ENCODE measurements around the gene SETD1B.
A peak's percentile ranks its signal among the peaks of the same experiment; 100 is the strongest.

The SETD1B gene

DNA sequence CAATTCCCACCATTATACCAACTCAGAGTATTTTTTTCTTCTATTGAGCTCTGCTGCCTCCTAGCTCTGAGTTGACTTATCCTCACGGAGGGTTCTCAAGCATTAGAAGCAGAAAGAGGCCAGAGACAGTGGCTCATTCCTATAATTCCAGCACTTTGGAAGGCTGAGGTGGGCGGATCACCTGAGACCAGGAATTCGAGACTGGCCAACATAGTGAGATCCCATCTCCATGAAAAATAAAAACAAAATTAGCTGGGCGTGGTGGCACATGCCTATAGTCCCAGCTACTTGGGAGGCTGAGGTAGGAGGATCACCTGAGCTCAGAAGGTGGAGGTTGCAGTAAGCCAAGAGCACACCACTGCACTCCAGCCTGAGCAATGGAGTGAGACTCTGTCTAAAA lies 33.9 kb downstream of the SETD1B start:
- H3K4me3 ChIP-seq (ENCODE audit: control insufficient read depth, low read depth, low read length), result no peak overlapping the region
- TF ChIP-seq, protein P1, sequence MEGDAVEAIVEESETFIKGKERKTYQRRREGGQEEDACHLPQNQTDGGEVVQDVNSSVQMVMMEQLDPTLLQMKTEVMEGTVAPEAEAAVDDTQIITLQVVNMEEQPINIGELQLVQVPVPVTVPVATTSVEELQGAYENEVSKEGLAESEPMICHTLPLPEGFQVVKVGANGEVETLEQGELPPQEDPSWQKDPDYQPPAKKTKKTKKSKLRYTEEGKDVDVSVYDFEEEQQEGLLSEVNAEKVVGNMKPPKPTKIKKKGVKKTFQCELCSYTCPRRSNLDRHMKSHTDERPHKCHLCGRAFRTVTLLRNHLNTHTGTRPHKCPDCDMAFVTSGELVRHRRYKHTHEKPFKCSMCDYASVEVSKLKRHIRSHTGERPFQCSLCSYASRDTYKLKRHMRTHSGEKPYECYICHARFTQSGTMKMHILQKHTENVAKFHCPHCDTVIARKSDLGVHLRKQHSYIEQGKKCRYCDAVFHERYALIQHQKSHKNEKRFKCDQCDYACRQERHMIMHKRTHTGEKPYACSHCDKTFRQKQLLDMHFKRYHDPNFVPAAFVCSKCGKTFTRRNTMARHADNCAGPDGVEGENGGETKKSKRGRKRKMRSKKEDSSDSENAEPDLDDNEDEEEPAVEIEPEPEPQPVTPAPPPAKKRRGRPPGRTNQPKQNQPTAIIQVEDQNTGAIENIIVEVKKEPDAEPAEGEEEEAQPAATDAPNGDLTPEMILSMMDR (conservative IDR thresholded peaks at IDR 0.05; ENCODE audit: control insufficient read depth, insufficient read depth, low read depth, low read length), result no peak
- no peak for DNase-seq (ENCODE audit: low read depth)

DNA sequence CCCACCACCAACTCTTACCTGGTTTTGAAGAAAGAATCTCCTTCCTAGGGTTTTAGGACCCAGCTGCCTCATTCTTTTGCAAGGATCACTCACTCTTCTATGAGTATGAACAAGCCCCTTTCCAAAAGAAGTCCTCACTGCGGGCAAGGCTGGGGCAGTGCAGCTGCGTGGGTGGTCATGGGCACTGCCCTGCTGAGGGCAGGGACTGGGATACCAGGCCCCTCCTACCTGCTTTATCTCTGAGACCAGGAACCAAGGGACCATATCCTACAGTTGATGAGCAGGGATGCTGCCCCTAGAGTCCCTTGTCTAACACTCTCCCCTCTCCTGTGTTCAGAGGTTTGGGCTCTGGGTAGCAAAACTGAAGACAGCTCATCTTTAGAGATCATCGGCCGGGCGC lies 34.3 kb downstream of the SETD1B start:
- no peak overlapping the region for H3K4me3 ChIP-seq (ENCODE audit: control insufficient read depth, low read depth, low read length)
- DNase-seq (ENCODE audit: low read depth), result no peak
- TF ChIP-seq, protein P1 (conservative IDR thresholded peaks at IDR 0.05; ENCODE audit: control insufficient read depth, insufficient read depth, low read depth, low read length), result no peak

DNA sequence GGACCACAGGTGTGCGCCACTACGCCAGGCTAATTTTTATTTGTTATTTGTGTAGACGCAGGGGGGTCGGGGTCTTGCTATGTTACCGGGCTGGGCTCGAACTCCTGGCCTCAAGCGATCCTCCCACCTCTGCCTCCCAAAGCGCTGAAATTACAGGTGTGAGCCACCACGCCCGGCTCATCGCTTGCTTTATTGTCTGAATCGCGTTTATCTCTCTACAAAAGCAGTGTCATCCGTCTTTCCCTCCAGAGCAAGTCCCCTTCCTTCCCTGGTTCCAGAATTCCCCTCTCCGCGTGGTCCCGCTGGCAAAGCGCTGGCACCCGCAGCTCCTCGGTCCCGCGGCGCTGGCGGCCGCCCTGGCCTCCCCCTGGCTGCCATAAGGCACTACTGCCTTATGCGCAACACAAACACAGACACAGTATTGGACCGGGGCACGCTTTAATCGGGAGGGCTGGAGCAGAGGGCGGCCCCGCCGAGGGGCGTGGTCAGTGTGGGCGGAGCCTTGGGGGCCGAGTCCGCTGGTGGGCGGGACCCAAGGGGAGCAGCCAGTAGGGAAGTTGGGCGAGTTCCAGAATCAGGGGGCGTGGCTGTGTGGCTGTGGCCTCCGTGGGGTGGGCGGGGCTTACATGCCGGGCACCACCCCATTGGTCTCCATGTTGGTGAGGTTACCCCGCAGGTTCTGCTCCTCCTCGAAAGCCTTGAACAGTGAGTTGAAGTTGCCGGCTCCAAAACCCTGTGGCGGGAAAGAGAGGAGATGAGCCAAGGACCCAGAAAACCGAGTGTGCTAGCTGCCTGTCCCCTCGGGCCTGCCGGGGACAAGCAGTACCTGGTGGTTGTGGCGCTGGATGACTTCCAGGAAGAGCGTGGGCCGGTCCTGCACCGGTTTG lies 35.5 kb downstream of the SETD1B start:
- peak; percentile 97 for DNase-seq (ENCODE audit: low read depth)
- peak overlapping the region; percentile 68 for H3K4me3 ChIP-seq (ENCODE audit: control insufficient read depth, low read depth, low read length)
- TF ChIP-seq, protein P1 (conservative IDR thresholded peaks at IDR 0.05; ENCODE audit: control insufficient read depth, insufficient read depth, low read depth, low read length), result no peak

DNA sequence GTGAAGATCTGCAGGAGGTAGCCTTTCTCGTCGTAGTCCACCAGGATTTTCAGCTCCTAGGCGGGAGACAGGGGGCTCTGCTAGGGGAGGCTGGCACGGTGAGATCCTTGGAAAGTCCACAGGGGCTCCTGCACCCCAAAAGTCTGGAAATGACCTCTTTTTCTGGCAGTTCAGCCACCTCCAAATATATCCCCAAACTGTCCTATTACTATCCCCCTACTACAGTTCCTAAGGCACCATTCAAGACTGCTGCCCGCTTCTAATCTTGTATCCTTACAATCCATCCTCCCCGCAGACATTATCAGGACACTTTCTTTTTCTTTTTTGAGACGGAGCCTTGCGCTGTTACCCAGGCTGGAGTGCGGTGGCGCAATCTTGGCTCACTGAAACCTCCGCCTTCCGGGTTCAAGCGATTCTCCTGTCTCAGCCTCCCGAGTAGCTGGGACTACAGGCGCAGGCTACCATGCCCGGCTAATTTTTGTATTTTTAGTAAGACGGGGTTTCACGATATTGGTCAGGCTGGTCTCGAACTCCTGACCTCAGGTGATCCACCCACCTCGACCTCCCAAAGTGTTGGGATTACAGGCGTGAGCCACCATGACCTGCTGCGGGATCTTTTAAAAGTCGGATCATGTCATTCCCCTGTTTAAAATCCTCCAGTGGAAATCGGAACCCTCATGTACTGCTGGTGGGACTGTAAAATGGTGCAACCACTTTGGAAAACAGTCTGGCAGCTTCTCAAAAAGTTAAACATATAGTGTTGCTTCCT lies 36.4 kb downstream of the SETD1B start:
- no peak for DNase-seq (ENCODE audit: low read depth)
- TF ChIP-seq, protein P1 (conservative IDR thresholded peaks at IDR 0.05; ENCODE audit: control insufficient read depth, insufficient read depth, low read depth, low read length), result no peak

DNA sequence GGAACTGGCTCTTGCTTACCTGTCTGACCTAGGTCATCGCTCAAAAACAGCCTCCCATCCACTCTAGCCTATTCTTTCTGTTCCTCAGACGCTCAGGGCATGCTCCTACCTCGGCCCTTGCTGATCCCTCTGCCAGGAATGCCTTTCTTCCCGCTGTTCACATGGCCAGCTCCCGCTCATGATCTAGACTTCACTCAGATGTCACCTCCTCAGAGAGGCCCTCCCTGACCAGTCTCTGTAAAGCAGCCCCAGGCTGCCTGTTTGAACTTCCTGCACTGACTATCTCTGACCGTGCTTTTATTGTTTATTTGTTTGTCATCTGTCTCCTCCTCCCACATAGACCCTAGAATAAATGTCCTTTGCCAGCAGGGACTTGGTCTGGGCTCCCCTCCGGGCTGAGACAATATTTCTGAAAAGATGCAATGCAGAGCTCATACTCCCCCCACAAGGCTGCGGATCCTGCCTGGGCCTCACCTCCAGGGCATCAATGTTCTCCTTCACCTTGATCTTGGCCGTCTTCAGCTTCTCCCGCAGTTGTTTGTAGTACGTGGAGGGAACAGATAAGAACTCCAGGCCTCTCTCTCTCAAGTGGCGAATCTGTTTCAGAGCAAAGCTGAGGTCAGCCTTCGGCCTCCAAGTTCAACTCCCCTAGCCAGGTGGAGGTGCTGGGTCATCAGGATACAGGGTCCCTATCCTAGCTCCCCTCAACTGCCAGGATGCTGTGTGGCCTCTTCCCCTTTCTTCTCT lies 39.6 kb downstream of the SETD1B start:
- TF ChIP-seq, protein P1 (conservative IDR thresholded peaks at IDR 0.05; ENCODE audit: control insufficient read depth, insufficient read depth, low read depth, low read length), result no peak
- no peak for DNase-seq (ENCODE audit: low read depth)
- H3K4me3 ChIP-seq (ENCODE audit: control insufficient read depth, low read depth, low read length), result no peak overlapping the region

More for the DNA sequence above, 36.4 kb downstream of the SETD1B start:
- peak overlapping the region; percentile 68 for H3K4me3 ChIP-seq (ENCODE audit: control insufficient read depth, low read depth, low read length)

DNA sequence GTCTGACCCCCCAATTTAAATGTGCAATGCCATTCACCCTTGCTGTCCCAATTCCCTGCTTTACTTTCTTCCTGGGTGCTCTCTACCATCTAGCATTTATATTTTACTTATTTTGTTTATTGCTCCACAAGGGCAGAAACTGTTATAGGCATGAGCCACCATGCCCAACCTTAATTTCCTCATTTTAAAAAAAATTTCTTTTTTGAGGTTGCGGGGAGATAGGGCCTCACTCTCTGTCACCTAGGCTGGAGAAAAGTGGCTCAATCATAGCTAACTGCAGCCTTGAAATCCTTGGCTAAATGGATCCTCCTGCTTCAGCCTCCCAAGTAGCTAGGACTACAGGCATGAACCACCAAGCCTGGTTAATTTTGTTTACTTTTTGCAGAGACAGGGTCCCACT lies 41.9 kb downstream of the SETD1B start:
- no peak overlapping the region for H3K4me3 ChIP-seq (ENCODE audit: control insufficient read depth, low read depth, low read length)
- TF ChIP-seq, protein P1 (conservative IDR thresholded peaks at IDR 0.05; ENCODE audit: control insufficient read depth, insufficient read depth, low read depth, low read length), result no peak

More for the DNA sequence above, 41.9 kb downstream of the SETD1B start:
- DNase-seq (ENCODE audit: low read depth), result no peak

Measured in fibroblast of mammary gland (primary cell).